Measurements from ENCODE around the gene LRMDA. TPM values are rescaled to one million over a fixed set of nuclear protein-coding genes. Genes with fewer than 3 reads are reported as not detected.
A peak's percentile ranks its signal among the peaks of the same experiment; 100 is the strongest.

Gene LRMDA
- total and polyA plus RNA-seq, 2 donors from 2014 or later: 23.2 to 48.6 TPM

DNA sequence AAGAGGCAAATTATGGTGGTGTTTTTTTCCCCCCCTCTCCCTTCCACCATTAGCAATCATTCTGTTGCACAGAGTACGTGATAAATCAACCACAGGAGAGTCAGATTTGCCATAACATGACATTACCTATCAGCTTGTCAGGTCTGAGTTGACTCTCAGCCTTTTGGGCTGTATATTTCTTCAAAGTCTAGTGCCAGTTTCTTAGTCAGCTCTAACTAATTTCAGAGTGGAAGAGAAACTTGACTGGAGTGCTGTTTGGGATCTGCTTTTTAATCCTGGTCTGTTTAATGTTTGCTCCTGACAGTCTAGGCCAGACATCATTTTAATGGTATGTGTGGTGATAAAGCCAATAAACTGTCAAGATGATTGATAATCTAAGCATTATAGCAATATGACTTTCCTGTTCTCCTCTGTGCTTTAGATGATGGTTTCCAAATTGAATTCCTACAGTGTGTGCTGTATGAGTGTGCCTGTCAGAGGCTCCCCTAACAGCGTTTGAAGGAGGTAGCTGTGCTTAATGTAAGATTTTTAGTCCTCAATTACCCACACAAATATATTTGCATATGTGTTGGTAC, 76.9 kb downstream of the LRMDA start:
- DNase-seq: peak in 2 of 5 donors; percentile 33 to 66

DNA sequence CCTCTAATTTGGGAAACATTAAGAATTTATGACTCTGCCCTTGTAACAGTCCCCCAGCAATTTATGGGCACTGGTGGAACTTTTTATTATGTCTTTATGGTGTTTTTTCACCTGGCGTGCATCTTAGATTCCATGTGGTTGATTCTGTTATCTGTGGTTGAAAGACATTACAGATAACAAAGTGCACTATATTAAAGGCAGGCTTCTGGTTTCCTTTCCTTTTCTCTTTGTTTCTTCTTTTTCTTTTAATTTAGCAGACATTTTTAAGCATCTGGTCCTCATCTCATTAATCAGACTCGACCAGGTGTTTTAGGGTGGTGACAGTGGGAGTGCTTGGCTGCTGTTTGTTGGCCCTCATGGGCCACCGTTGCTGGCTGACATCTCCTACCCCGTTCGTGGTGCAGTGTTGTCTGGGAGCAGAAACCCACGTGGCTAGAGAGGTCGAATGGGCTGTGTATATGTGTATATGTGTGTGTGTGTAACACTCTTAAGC, 77.4 kb downstream of the LRMDA start:
- no peak for FAIRE-seq
- DNase-seq: peak in 4 of 5 donors; percentile 26 to 54 (median 41)
- no peak overlapping the region for H3K9ac ChIP-seq (ENCODE audit: low read length in 3 of 3)
- H3K27ac ChIP-seq (ENCODE audit: low read depth in 2 of 2, low read length in 2 of 2): no peak overlapping the region
- no peaks in the 10 kb centered on the region for H3K9me3 ChIP-seq (ENCODE audit: control insufficient read depth in 2 of 3, insufficient read depth in 1 of 3, low read length in 3 of 3)
- H3K4me3 ChIP-seq (ENCODE audit: low read length in 3 of 3): no peak overlapping the region
- peaks cover 9 to 11% (median 9%) of the 10 kb centered on the region in 3 donors for H3K4me1 ChIP-seq (ENCODE audit: control insufficient read depth in 2 of 3, insufficient read depth in 2 of 3, low read depth in 1 of 3, low read length in 3 of 3)
- no peaks in the 10 kb centered on the region for H3K27me3 ChIP-seq (ENCODE audit: control insufficient read depth, insufficient read depth, low read length)
- TF ChIP-seq, protein P1, sequence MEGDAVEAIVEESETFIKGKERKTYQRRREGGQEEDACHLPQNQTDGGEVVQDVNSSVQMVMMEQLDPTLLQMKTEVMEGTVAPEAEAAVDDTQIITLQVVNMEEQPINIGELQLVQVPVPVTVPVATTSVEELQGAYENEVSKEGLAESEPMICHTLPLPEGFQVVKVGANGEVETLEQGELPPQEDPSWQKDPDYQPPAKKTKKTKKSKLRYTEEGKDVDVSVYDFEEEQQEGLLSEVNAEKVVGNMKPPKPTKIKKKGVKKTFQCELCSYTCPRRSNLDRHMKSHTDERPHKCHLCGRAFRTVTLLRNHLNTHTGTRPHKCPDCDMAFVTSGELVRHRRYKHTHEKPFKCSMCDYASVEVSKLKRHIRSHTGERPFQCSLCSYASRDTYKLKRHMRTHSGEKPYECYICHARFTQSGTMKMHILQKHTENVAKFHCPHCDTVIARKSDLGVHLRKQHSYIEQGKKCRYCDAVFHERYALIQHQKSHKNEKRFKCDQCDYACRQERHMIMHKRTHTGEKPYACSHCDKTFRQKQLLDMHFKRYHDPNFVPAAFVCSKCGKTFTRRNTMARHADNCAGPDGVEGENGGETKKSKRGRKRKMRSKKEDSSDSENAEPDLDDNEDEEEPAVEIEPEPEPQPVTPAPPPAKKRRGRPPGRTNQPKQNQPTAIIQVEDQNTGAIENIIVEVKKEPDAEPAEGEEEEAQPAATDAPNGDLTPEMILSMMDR (IDR thresholded peaks at IDR 0.05; ENCODE audit: borderline replicate concordance, extremely low read depth, insufficient read depth): no peak
- intact Hi-C loops (cut with DNase I): no loop called here
- H3K36me3 ChIP-seq (ENCODE audit: control insufficient read depth in 2 of 3, insufficient read depth in 3 of 3, low read length in 3 of 3): no peaks in the 10 kb centered on the region

More for the DNA sequence above, 76.9 kb downstream of the LRMDA start:
- no peaks in the 10 kb centered on the region for H3K9me3 ChIP-seq (ENCODE audit: control insufficient read depth in 2 of 3, insufficient read depth in 1 of 3, low read length in 3 of 3)
- no peak overlapping the region for H3K4me3 ChIP-seq (ENCODE audit: low read length in 3 of 3)
- FAIRE-seq: no peak
- TF ChIP-seq, protein P1 (IDR thresholded peaks at IDR 0.05; ENCODE audit: borderline replicate concordance, extremely low read depth, insufficient read depth): no peak
- intact Hi-C loops (cut with DNase I): no loop called here
- H3K4me1 ChIP-seq (ENCODE audit: control insufficient read depth in 2 of 3, insufficient read depth in 2 of 3, low read depth in 1 of 3, low read length in 3 of 3): peaks cover 9 to 11% (median 9%) of the 10 kb centered on the region in 3 donors
- H3K27ac ChIP-seq (ENCODE audit: low read depth in 2 of 2, low read length in 2 of 2): no peak overlapping the region
- no peak overlapping the region for H3K9ac ChIP-seq (ENCODE audit: low read length in 3 of 3)
- H3K27me3 ChIP-seq (ENCODE audit: control insufficient read depth, insufficient read depth, low read length): no peaks in the 10 kb centered on the region
- H3K36me3 ChIP-seq (ENCODE audit: control insufficient read depth in 2 of 3, insufficient read depth in 3 of 3, low read length in 3 of 3): no peaks in the 10 kb centered on the region

DNA sequence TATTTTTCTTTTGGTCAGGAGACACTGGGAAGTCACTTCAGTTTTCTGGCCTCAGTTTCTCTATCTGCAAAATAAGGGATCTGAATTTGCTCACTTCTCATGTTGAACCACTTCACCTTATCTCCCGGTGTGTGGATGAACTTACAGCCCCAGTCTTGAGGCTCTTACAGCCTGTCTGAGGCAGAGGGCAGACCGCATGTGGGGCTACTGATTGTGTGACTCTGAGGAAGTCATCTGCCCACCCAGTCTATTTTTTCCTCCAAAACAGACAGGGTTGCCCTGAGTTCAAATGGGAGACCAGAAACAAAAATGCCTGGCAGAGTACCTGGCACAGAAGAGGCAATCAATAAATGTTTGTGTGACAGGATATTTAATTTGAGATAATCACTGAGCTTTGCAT, 78.3 kb downstream of the LRMDA start:
- no peak for DNase-seq
- intact Hi-C loops (cut with DNase I): no loop called here

More for the DNA sequence above, 78.3 kb downstream of the LRMDA start:
- Histone ChIP-seq H3K9ac (ENCODE audit: low read length in 3 of 3) (no peak overlapping the region), H3K9me3 (ENCODE audit: control insufficient read depth in 2 of 3, insufficient read depth in 1 of 3, low read length in 3 of 3) (no peaks in the 10 kb centered on the region), H3K27me3 (ENCODE audit: control insufficient read depth, insufficient read depth, low read length) (no peaks in the 10 kb centered on the region), H3K4me1 (ENCODE audit: control insufficient read depth in 2 of 3, insufficient read depth in 2 of 3, low read depth in 1 of 3, low read length in 3 of 3) (peaks cover 9 to 11% (median 9%) of the 10 kb centered on the region in 3 donors), H3K4me3 (ENCODE audit: low read length in 3 of 3) (no peak overlapping the region), H3K27ac (ENCODE audit: low read depth in 2 of 2, low read length in 2 of 2) (no peak overlapping the region), H3K36me3 (ENCODE audit: control insufficient read depth in 2 of 3, insufficient read depth in 3 of 3, low read length in 3 of 3) (no peaks in the 10 kb centered on the region)
- TF ChIP-seq, protein P1 (IDR thresholded peaks at IDR 0.05; ENCODE audit: borderline replicate concordance, extremely low read depth, insufficient read depth): no peak
- no peak for FAIRE-seq
